Measurements from ENCODE around the gene SUV39H2. TPM values are rescaled to one million over a fixed set of nuclear protein-coding genes. Genes with fewer than 3 reads are reported as not detected.
"Not testable (repeated sequence)": the region's sequence is repeated elsewhere in the genome, so short reads cannot be mapped to it uniquely, and the experiment has no call there.

SUV39H2 gene
- total RNA-seq, 2 experiments from 2014 or later: 38.7 to 39.8 TPM

- Mint-ChIP-seq H3K4me1 (ENCODE audit: low read depth) (peaks cover 40% of the 10 kb centered on the region), H3K36me3 (peaks cover 17% of the 10 kb centered on the region), H3K27ac (peak overlapping the region; percentile 66), H3K27me3 (no peaks in the 10 kb centered on the region), H3K4me3 (peak overlapping the region; percentile 86), H3K9me3 (no peaks in the 10 kb centered on the region)
- POLR2A ChIA-PET: interaction anchor here (0.6 to 4.4 kb wide), 10 partner anchors 24 to 694 kb away, joined by 3 to 29 read pairs (median 6); partner anchors contain the start of genes CDNF, DCLRE1C, HSPA14 and MSANTD7
- peak; percentile 52 for DNase-seq
- intact Hi-C loops (cut with micrococcal nuclease): loop anchor here (2.0 to 5.0 kb wide), 6 partner anchors 93 to 492 kb away; no protein-coding TSS in a partner anchor
- CTCF ChIA-PET: interaction anchor here (0.6 to 2.3 kb wide), 5 partner anchors 9 to 336 kb away, joined by 3 to 12 read pairs (median 4); partner anchors contain the start of genes CDNF, HSPA14 and MSANTD7
Measured at GRCh38 chr10:14879124-14879927, 660 bp downstream of the SUV39H2 start.

- no peak for DNase-seq
- Mint-ChIP-seq H3K36me3 (peaks cover 17% of the 10 kb centered on the region), H3K4me3 (peak overlapping the region; percentile 86), H3K4me1 (ENCODE audit: low read depth) (peaks cover 40% of the 10 kb centered on the region), H3K27ac (no peak overlapping the region), H3K9me3 (no peaks in the 10 kb centered on the region), H3K27me3 (no peaks in the 10 kb centered on the region)
- intact Hi-C loops (cut with micrococcal nuclease): loop anchor here (2.0 to 5.0 kb wide), 6 partner anchors 92 to 493 kb away; no protein-coding TSS in a partner anchor
- CTCF ChIA-PET: interaction anchor here (1.1 to 2.3 kb wide), 2 partner anchors 10 to 23 kb away, joined by 3 to 5 read pairs; no protein-coding TSS in a partner anchor
- POLR2A ChIA-PET: interaction anchor here (0.6 to 4.4 kb wide), 5 partner anchors 23 to 695 kb away, joined by 3 to 29 read pairs (median 7); partner anchors contain the start of genes CDNF, HSPA14 and MSANTD7
Measured at GRCh38 chr10:14879928-14880193, 1.2 kb downstream of the SUV39H2 start.

GRCh38 chr10:14880229-14880628 lies 1.6 kb downstream of the SUV39H2 start:
- no peak overlapping the region for H3K27ac Mint-ChIP-seq
- intact Hi-C loops (cut with micrococcal nuclease): no loop called here

GRCh38 chr10:14884082-14884481 lies 5.4 kb downstream of the SUV39H2 start:
- intact Hi-C loops (cut with micrococcal nuclease): no loop called here
- DNase-seq: no peak
- CTCF ChIA-PET: no interaction called here
- Mint-ChIP-seq H3K27me3 (no peaks in the 10 kb centered on the region), H3K36me3 (peaks cover 17% of the 10 kb centered on the region), H3K9me3 (no peaks in the 10 kb centered on the region), H3K4me1 (ENCODE audit: low read depth) (peaks cover 23% of the 10 kb centered on the region), H3K27ac (peak overlapping the region; percentile 36), H3K4me3 (no peak overlapping the region)
- POLR2A ChIA-PET: no interaction called here

More at GRCh38 chr10:14880229-14880628, 1.6 kb downstream of the SUV39H2 start:
- POLR2A ChIA-PET: interaction anchor here (1.5 to 4.4 kb wide), 3 partner anchors 23 to 43 kb away, joined by 5 to 29 read pairs (median 7); partner anchors contain the start of genes CDNF, HSPA14 and MSANTD7
- Mint-ChIP-seq H3K4me1 (ENCODE audit: low read depth) (peaks cover 40% of the 10 kb centered on the region), H3K9me3 (no peaks in the 10 kb centered on the region), H3K27me3 (no peaks in the 10 kb centered on the region), H3K36me3 (peaks cover 17% of the 10 kb centered on the region), H3K4me3 (peak overlapping the region; percentile 86)
- CTCF ChIA-PET: interaction anchor here (1.1 to 2.3 kb wide), 2 partner anchors 10 to 23 kb away, joined by 3 to 5 read pairs; no protein-coding TSS in a partner anchor
- no peak for DNase-seq

GRCh38 chr10:14889318-14889717 lies 10.7 kb downstream of the SUV39H2 start:
- intact Hi-C loops (cut with micrococcal nuclease): no loop called here
- H3K4me1 Mint-ChIP-seq (ENCODE audit: low read depth): peaks cover 8% of the 10 kb centered on the region
- H3K27me3 Mint-ChIP-seq: no peaks in the 10 kb centered on the region
- no peak for DNase-seq
- H3K36me3 Mint-ChIP-seq: no peaks in the 10 kb centered on the region
- ChIA-PET POLR2A (no interaction called here), CTCF (interaction anchor here (0.8 to 1.4 kb wide), 3 partner anchors 9 to 353 kb away, joined by 3 to 5 read pairs (median 4); no protein-coding TSS in a partner anchor)
- H3K9me3 Mint-ChIP-seq: no peaks in the 10 kb centered on the region
- H3K27ac Mint-ChIP-seq: no peak overlapping the region
- H3K4me3 Mint-ChIP-seq: no peak overlapping the region

- ChIA-PET CTCF (no interaction called here), POLR2A (no interaction called here)
- no peak overlapping the region for H3K4me3 Mint-ChIP-seq
- no peak for DNase-seq
- H3K36me3 Mint-ChIP-seq: peaks cover 2% of the 10 kb centered on the region
- intact Hi-C loops (cut with micrococcal nuclease): no loop called here
- peaks cover 8% of the 10 kb centered on the region for H3K4me1 Mint-ChIP-seq (ENCODE audit: low read depth)
- no peak overlapping the region for H3K27ac Mint-ChIP-seq
- no peaks in the 10 kb centered on the region for H3K27me3 Mint-ChIP-seq
- H3K9me3 Mint-ChIP-seq: no peaks in the 10 kb centered on the region
Measured at GRCh38 chr10:14891151-14891550, 12.5 kb downstream of the SUV39H2 start.

- ChIA-PET CTCF (interaction anchor here (0.6 to 1.5 kb wide), 4 partner anchors 14 to 367 kb away, joined by 3 to 5 read pairs (median 4); no protein-coding TSS in a partner anchor), POLR2A (interaction anchor here (0.9 kb wide), 1 partner anchor 26 kb away, joined by 3 read pairs; the partner anchor contains the start of gene SUV39H2)
- intact Hi-C loops (cut with micrococcal nuclease): no loop called here
- no peak overlapping the region for H3K4me3 Mint-ChIP-seq
- H3K9me3 Mint-ChIP-seq: peaks cover 5% of the 10 kb centered on the region
- no peak overlapping the region for H3K27ac Mint-ChIP-seq
- H3K4me1 Mint-ChIP-seq (ENCODE audit: low read depth): peaks cover 10% of the 10 kb centered on the region
- H3K36me3 Mint-ChIP-seq: peaks cover 44% of the 10 kb centered on the region
- peak; percentile 16 for DNase-seq
- no peaks in the 10 kb centered on the region for H3K27me3 Mint-ChIP-seq
Measured at GRCh38 chr10:14904316-14904732, 25.7 kb downstream of the SUV39H2 start.

GRCh38 chr10:14904864-14905263 lies 26.2 kb downstream of the SUV39H2 start:
- Mint-ChIP-seq H3K4me1 (ENCODE audit: low read depth) (peaks cover 10% of the 10 kb centered on the region), H3K27me3 (no peaks in the 10 kb centered on the region), H3K27ac (no peak overlapping the region), H3K4me3 (no peak overlapping the region), H3K9me3 (peaks cover 5% of the 10 kb centered on the region), H3K36me3 (peaks cover 44% of the 10 kb centered on the region)
- ChIA-PET CTCF (interaction anchor here (0.6 to 1.2 kb wide), 2 partner anchors 15 kb away, joined by 3 to 5 read pairs; no protein-coding TSS in a partner anchor), POLR2A (interaction anchor here (0.9 kb wide), 1 partner anchor 26 kb away, joined by 3 read pairs; the partner anchor contains the start of gene SUV39H2)
- intact Hi-C loops (cut with micrococcal nuclease): loop anchor here (5.0 kb wide), 1 partner anchor 47 kb away; the partner anchor contains the start of gene DCLRE1C
- DNase-seq: no peak

GRCh38 chr10:14905890-14906289 lies 27.2 kb downstream of the SUV39H2 start:
- Mint-ChIP-seq H3K4me1 (ENCODE audit: low read depth) (peaks cover 10% of the 10 kb centered on the region), H3K27ac (no peak overlapping the region), H3K9me3 (peaks cover 5% of the 10 kb centered on the region), H3K36me3 (peaks cover 50% of the 10 kb centered on the region), H3K4me3 (no peak overlapping the region), H3K27me3 (no peaks in the 10 kb centered on the region)
- intact Hi-C loops (cut with micrococcal nuclease): loop anchor here (5.0 kb wide), 1 partner anchor 46 kb away; the partner anchor contains the start of gene DCLRE1C
- POLR2A ChIA-PET: no interaction called here
- CTCF ChIA-PET: interaction anchor here (0.6 to 1.2 kb wide), 3 partner anchors 16 to 68 kb away, joined by 3 to 5 read pairs (median 3); no protein-coding TSS in a partner anchor
- no peak for DNase-seq

- Mint-ChIP-seq H3K36me3 (peaks cover 56% of the 10 kb centered on the region), H3K27ac (no peak overlapping the region)
- POLR2A ChIA-PET: no interaction called here
Measured at GRCh38 chr10:14906765-14907164, 28.1 kb downstream of the SUV39H2 start.

GRCh38 chr10:14907591-14907990 lies 28.9 kb downstream of the SUV39H2 start:
- H3K27me3 Mint-ChIP-seq; CTCF ChIA-PET; H3K9me3 Mint-ChIP-seq; DNase-seq; H3K4me3 Mint-ChIP-seq; POLR2A ChIA-PET; H3K27ac Mint-ChIP-seq; H3K4me1 Mint-ChIP-seq (ENCODE audit: low read depth): not testable (repeated sequence)
- intact Hi-C loops (cut with micrococcal nuclease): loop anchor here (5.0 kb wide), 1 partner anchor 45 kb away; the partner anchor contains the start of gene DCLRE1C
- peaks cover 56% of the 10 kb centered on the region for H3K36me3 Mint-ChIP-seq

More at GRCh38 chr10:14906765-14907164, 28.1 kb downstream of the SUV39H2 start:
- H3K9me3 Mint-ChIP-seq: peaks cover 5% of the 10 kb centered on the region
- no peak for DNase-seq
- H3K4me1 Mint-ChIP-seq (ENCODE audit: low read depth): peaks cover 10% of the 10 kb centered on the region
- CTCF ChIA-PET: no interaction called here
- no peak overlapping the region for H3K4me3 Mint-ChIP-seq
- intact Hi-C loops (cut with micrococcal nuclease): loop anchor here (5.0 kb wide), 1 partner anchor 46 kb away; the partner anchor contains the start of gene DCLRE1C
- no peaks in the 10 kb centered on the region for H3K27me3 Mint-ChIP-seq

GRCh38 chr10:14909101-14909500 lies 30.4 kb downstream of the SUV39H2 start:
- peaks cover 68% of the 10 kb centered on the region for H3K36me3 Mint-ChIP-seq

More at GRCh38 chr10:14909101-14909500, 30.4 kb downstream of the SUV39H2 start:
- Mint-ChIP-seq H3K9me3 (peaks cover 5% of the 10 kb centered on the region), H3K4me3 (no peak overlapping the region), H3K27me3 (no peaks in the 10 kb centered on the region), H3K4me1 (ENCODE audit: low read depth) (peaks cover 10% of the 10 kb centered on the region), H3K27ac (no peak overlapping the region)
- POLR2A ChIA-PET: interaction anchor here (1.4 kb wide), 1 partner anchor 28 kb away, joined by 7 read pairs; no protein-coding TSS in a partner anchor
- no peak for DNase-seq
- intact Hi-C loops (cut with micrococcal nuclease): loop anchor here (5.0 kb wide), 1 partner anchor 43 kb away; the partner anchor contains the start of gene DCLRE1C
- CTCF ChIA-PET: no interaction called here

All from activated CD4-positive, alpha-beta memory T cell treated with anti-CD3 and anti-CD28 coated beads for 36 hours (primary cell).